C4-2B (cell line): ENCODE measurements around the gene NR5A2.

Experiments
- ZFX ChIP-seq: fragments of 450-650 bp; IDR thresholded peaks from 2 replicates; pipeline ENCODE4 v1.6.1; 2017
- TF ChIP-seq, protein P1 (sequence below): fragments of 450-650 bp; conservative IDR thresholded peaks from 2 replicates; pipeline ENCODE4 v1.5.1; 2017; ENCODE audit warnings: mild to moderate bottlenecking

DNA sequence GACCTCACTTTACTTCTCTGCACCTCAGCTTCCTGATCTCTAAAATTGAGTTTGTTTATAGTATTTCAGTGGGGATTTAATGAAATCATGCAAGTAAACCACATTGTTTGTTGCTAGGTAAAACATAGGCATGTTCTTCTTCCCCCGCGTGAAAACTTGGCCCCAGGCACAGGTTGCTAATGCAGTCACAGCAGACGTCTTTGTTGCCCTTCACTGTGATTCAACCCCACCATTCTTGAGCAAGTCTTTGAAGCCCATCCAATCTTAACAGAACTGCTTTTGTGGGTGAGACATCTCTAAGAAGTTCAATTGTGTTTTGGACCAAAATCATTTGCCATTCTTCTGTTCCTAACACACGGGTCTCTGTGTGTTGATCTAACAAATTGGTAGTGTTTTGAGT is 196.8 kb downstream of the NR5A2 start:
- no peak for TF ChIP-seq ZFX
- TF ChIP-seq, protein P1, sequence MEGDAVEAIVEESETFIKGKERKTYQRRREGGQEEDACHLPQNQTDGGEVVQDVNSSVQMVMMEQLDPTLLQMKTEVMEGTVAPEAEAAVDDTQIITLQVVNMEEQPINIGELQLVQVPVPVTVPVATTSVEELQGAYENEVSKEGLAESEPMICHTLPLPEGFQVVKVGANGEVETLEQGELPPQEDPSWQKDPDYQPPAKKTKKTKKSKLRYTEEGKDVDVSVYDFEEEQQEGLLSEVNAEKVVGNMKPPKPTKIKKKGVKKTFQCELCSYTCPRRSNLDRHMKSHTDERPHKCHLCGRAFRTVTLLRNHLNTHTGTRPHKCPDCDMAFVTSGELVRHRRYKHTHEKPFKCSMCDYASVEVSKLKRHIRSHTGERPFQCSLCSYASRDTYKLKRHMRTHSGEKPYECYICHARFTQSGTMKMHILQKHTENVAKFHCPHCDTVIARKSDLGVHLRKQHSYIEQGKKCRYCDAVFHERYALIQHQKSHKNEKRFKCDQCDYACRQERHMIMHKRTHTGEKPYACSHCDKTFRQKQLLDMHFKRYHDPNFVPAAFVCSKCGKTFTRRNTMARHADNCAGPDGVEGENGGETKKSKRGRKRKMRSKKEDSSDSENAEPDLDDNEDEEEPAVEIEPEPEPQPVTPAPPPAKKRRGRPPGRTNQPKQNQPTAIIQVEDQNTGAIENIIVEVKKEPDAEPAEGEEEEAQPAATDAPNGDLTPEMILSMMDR = no peak
